Gastroesophageal sphincter (tissue), 4 donors: Measurements from ENCODE around the gene ELAC2. TPM values are rescaled to one million over a fixed set of nuclear protein-coding genes. Genes with fewer than 3 reads are reported as not detected.

Experiments
- ATAC-seq: fragments of 150-250 bp; one replicate; pipeline ENCODE4 v1.9.1; 2016; ENCODE audit warnings: mild to moderate bottlenecking, moderate library complexity
- H3K27ac ChIP-seq, 4 donors: fragments of 200-600 bp; sonication (generic) in 3 of 4; 1 replicate in 3 of 4; 2 replicates in 1 of 4; pipeline ENCODE4 v1.5.1; 2016 to 2019
- H3K27me3 ChIP-seq: fragments of 200-600 bp; sonication (generic); one replicate; pipeline ENCODE4 v1.5.1; 2019
- H3K36me3 ChIP-seq, 2 donors: fragments of 200-600 bp; sonication (generic); one replicate each; pipeline ENCODE4 v1.5.1; 2019; ENCODE audit warnings: control low read depth in 1 of 2
- H3K4me1 ChIP-seq, 3 donors: fragments of 200-600 bp; sonication (generic); 1 replicate in 2 of 3; 2 replicates in 1 of 3; pipeline ENCODE4 v1.5.1; 2016 to 2019; ENCODE audit warnings: control low read depth in 2 of 3
- H3K4me3 ChIP-seq, 2 donors: fragments of 200-600 bp; sonication (generic); one replicate each; pipeline ENCODE4 v1.5.1; 2019; ENCODE audit warnings: mild to moderate bottlenecking in 1 of 2, moderate library complexity in 1 of 2
- H3K9me3 ChIP-seq, 3 donors: fragments of 200-600 bp; sonication (generic); one replicate each; pipeline ENCODE4 v1.5.1; 2017 to 2019; ENCODE audit warnings: control low read depth in 2 of 3
- CTCF ChIP-seq, 4 experiments: fragments of 200-600 bp in 2 of 4; fragments of 450-650 bp in 2 of 4; sonication (generic) in 1 of 4; IDR thresholded peaks; one replicate each; pipeline ENCODE4 v1.5.1; 2017 to 2019; ENCODE audit warnings: antibody characterized with exemption in 4 of 4, mild to moderate bottlenecking in 2 of 4, moderate library complexity in 2 of 4
- EP300 ChIP-seq: sonication (generic); formaldehyde crosslinking; IDR thresholded peaks from one replicate; pipeline ENCODE4 v1.6.1; 2017; ENCODE audit warnings: antibody characterized with exemption, mild to moderate bottlenecking
- POLR2A ChIP-seq, 2 donors: fragments of 450-650 bp; IDR thresholded peaks; one replicate each; pipeline ENCODE4 v1.6.1; 2017; ENCODE audit warnings: antibody characterized with exemption in 2 of 2, mild to moderate bottlenecking in 2 of 2, moderate library complexity in 1 of 2
- POLR2AphosphoS5 ChIP-seq: sonication (generic); formaldehyde crosslinking; IDR thresholded peaks from one replicate; pipeline ENCODE4 v1.6.1; 2017; ENCODE audit warnings: antibody characterized with exemption
- WGBS, 2 donors: methylation state at CpG; one replicate each; pipeline ENCODE4 v1.1.5; 2018; ENCODE audit warnings: low coverage in 1 of 2; 5-methylcytosine and 5-hydroxymethylcytosine counted together
- total RNA-seq, 4 donors: library from RNA; depleted of rRNA; stranded (reverse); fragments of >200 nt; gene quantifications; one replicate each; pipeline ENCODE4 v1.1.0, GENCODE V29; 2016

The ELAC2 gene
- total RNA-seq, 4 donors from 2014 or later, result 54.9 to 97.1 (median 72.2) TPM

- TF ChIP-seq CTCF (IDR thresholded peaks at IDR 0.05), result no peak
- no peak for TF ChIP-seq EP300
- no peak for TF ChIP-seq POLR2AphosphoS5
- no peak for TF ChIP-seq POLR2A (IDR thresholded peaks at IDR 0.05)
- Histone ChIP-seq H3K27ac (no peak overlapping the region), H3K9me3 (no peaks in the 10 kb centered on the region), H3K4me3 (no peak overlapping the region), H3K4me1 (peaks cover 0 to 8% (median 0%) of the 10 kb centered on the region in 3 donors), H3K27me3 (peaks cover 7% of the 10 kb centered on the region), H3K36me3 (no peaks in the 10 kb centered on the region)
- 68 to 81% methylated on average over 5 to 6 of the region's 6 CpGs for WGBS, 2 donors
- ATAC-seq, result no peak
Measured at GRCh38 chr17:13024016-13024415, 6.2 kb upstream of the ELAC2 start.

DNA sequence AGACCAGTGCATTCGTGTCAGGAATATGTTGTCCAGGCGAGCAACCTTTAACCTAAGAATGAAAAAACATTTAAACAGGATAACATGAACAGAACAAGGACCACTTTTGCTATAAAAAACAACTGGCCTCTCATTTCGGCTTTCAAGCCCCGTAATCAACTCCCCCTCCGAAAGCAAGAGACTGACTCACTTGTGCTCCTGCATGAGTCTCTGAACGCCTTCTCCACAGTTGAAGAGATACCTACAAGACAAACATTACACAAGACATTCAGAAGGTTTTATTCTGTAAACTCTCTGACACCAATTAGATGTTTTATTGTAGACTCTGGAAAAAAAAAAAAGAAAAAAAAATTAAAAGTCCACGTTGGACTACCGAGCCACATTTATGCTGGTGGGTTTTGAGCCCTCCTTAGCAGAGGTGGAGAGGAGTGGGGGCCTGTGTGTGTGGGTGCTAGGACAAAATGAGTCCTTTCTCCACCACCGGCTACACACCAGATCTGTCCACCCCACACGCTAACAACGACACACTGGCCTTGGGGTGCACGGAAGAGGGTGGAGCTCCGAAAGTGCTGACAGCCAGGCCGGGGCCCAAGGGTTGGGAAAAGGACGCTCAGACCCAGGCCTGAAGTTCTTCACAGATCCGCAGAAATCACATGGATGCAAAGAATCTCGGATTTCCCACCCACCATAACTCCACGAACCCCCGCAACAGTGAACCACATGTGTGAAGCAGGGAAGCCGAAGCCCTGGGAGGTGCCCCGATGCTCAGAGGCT, 759 bp downstream of the ELAC2 start:
- Histone ChIP-seq H3K4me1 (peaks cover 0 to 26% (median 4%) of the 10 kb centered on the region in 3 donors), H3K27ac (peak overlapping the region; percentile 48 to 88 (median 87)), H3K27me3 (no peaks in the 10 kb centered on the region), H3K36me3 (peaks cover 13 to 43% of the 10 kb centered on the region in 2 donors), H3K4me3 (peak overlapping the region; percentile 80 to 89), H3K9me3 (no peaks in the 10 kb centered on the region)
- WGBS, 2 donors, result 20 to 32% methylated on average over 8 to 9 of the region's 21 CpGs
- no peak for TF ChIP-seq POLR2AphosphoS5
- no peak for TF ChIP-seq POLR2A (IDR thresholded peaks at IDR 0.05)
- TF ChIP-seq CTCF (IDR thresholded peaks at IDR 0.05), result no peak
- no peak for TF ChIP-seq EP300
- ATAC-seq, result no peak

DNA sequence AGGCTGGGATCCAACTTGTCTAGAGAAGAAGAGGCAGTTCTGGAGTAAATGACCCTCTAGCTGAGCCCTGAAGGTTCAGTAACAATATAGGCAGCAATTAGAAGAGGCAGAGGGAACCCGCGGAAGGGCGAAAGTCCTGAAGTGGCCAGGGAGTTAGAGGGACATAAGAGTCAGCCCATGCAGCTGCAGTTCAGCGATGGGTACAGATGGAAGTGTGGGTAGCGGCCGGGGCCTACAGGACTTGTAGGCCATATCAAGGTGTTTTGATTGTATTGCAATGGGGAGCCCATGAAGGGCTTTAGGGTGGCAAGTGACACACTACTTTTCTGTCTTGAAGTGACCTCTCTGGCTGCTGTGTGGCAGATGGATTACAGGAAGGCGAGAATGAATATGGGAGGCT, 3.0 kb downstream of the ELAC2 start:
- ATAC-seq, result no peak
- Histone ChIP-seq H3K4me3 (no peak overlapping the region), H3K27me3 (no peaks in the 10 kb centered on the region), H3K36me3 (peaks cover 15 to 66% of the 10 kb centered on the region in 2 donors), H3K27ac (no peak overlapping the region), H3K9me3 (no peaks in the 10 kb centered on the region), H3K4me1 (peaks cover 0 to 26% (median 4%) of the 10 kb centered on the region in 3 donors)
- 91 to 93% methylated on average over 4 to 5 of the region's 7 CpGs for WGBS, 2 donors
- no peak for TF ChIP-seq EP300
- TF ChIP-seq POLR2A (IDR thresholded peaks at IDR 0.05), result no peak
- TF ChIP-seq CTCF (IDR thresholded peaks at IDR 0.05), result no peak
- TF ChIP-seq POLR2AphosphoS5, result no peak

DNA sequence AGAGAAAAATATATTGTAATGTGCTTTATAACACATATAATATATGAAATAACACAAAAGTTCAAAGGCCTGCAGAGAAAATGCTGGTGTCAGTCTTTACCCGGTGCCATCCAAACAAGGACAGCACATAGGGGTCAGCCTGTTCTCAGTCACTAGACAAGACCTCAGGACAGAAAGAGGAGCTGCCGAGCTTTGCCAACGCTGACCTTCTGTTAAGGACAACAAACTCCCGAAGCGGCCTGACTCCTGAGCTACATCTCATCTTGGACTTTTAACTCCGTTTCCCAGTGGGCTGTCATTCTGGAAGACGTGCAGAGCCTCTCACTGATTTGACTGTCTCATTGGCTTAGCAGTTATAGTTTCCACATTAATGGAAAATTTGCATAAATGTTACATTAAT, 6.9 kb downstream of the ELAC2 start:
- H3K9me3 ChIP-seq, result no peaks in the 10 kb centered on the region
- no peak for TF ChIP-seq POLR2A (IDR thresholded peaks at IDR 0.05)
- no peak overlapping the region for H3K27ac ChIP-seq
- no peaks in the 10 kb centered on the region for H3K27me3 ChIP-seq
- WGBS, 2 donors, result 70 to 80% methylated on average over 1 to 7 of the region's 7 CpGs
- peaks cover 0 to 7% (median 0%) of the 10 kb centered on the region in 3 donors for H3K4me1 ChIP-seq
- peaks cover 15 to 98% of the 10 kb centered on the region in 2 donors for H3K36me3 ChIP-seq
- no peak for ATAC-seq
- no peak overlapping the region for H3K4me3 ChIP-seq

- H3K36me3 ChIP-seq, result peaks cover 4 to 98% of the 10 kb centered on the region in 2 donors
- no peaks in the 10 kb centered on the region for H3K9me3 ChIP-seq
- WGBS, 2 donors, result 83 to 98% methylated on average over 3 to 6 of the region's 8 CpGs
- no peak overlapping the region for H3K27ac ChIP-seq
- no peak overlapping the region for H3K4me3 ChIP-seq
- TF ChIP-seq EP300, result no peak
- no peak for TF ChIP-seq POLR2A (IDR thresholded peaks at IDR 0.05)
- no peak for TF ChIP-seq POLR2AphosphoS5
- TF ChIP-seq CTCF (IDR thresholded peaks at IDR 0.05), result no peak
- no peak for ATAC-seq
- H3K4me1 ChIP-seq, result peaks cover 0 to under 1% (median 0%) of the 10 kb centered on the region in 3 donors
- no peaks in the 10 kb centered on the region for H3K27me3 ChIP-seq
Measured at GRCh38 chr17:13008461-13008860, 9.4 kb downstream of the ELAC2 start.
